Upper lobe of left lung (tissue), 4 donors: ENCODE results near the gene NDUFA1.

Source experiments
- CTCF ChIP-seq, 6 experiments: fragments of 450-650 bp in 4 of 6; fragments of 200-600 bp in 2 of 6; sonication (generic) in 2 of 6; IDR thresholded peaks; one replicate each; pipeline ENCODE4 v1.5.1; 2016 to 2019; ENCODE audit warnings: antibody characterized with exemption in 6 of 6
- POLR2AphosphoS5 ChIP-seq, 2 donors: sonication (generic); formaldehyde crosslinking; IDR thresholded peaks; one replicate each; pipeline ENCODE4 v1.5.1; 2017; ENCODE audit warnings: antibody characterized with exemption in 2 of 2

- TF ChIP-seq POLR2AphosphoS5 (IDR thresholded peaks at IDR 0.05) (no peak), CTCF (IDR thresholded peaks at IDR 0.05) (no peak)
Measured at GRCh38 chrX:119895843-119896326, 24.3 kb downstream of the NDUFA1 start, which contains the start of gene AKAP14.
